ENCODE results near the gene HMMR. TPM values are rescaled to one million over a fixed set of nuclear protein-coding genes. Genes with fewer than 3 reads are reported as not detected.
"Not testable (repeated sequence)": the region's sequence is repeated elsewhere in the genome, so short reads cannot be mapped to it uniquely, and the experiment has no call there.

The HMMR gene
- total RNA-seq, 2 donors from 2014 or later: 0.14 to 0.32 TPM

GRCh38 chr5:163455406-163455805 lies 5.0 kb upstream of the HMMR start:
- intact Hi-C loops (cut with DNase I); DNase-seq (ENCODE audit: low spot score): not testable (repeated sequence)

GRCh38 chr5:163456029-163456589 lies 4.3 kb upstream of the HMMR start:
- intact Hi-C loops (cut with DNase I): no loop called here

GRCh38 chr5:163456840-163457239 lies 3.6 kb upstream of the HMMR start:
- intact Hi-C loops (cut with DNase I): no loop called here
- DNase-seq (ENCODE audit: low spot score): no peak

More at GRCh38 chr5:163456029-163456589, 4.3 kb upstream of the HMMR start:
- DNase-seq (ENCODE audit: low spot score): no peak

GRCh38 chr5:163458778-163459385 lies 1.6 kb upstream of the HMMR start:
- DNase-seq (ENCODE audit: low spot score): no peak
- intact Hi-C loops (cut with DNase I): no loop called here

GRCh38 chr5:163459462-163459818 lies 992 bp upstream of the HMMR start:
- DNase-seq (ENCODE audit: low spot score): no peak
- intact Hi-C loops (cut with DNase I): no loop called here

GRCh38 chr5:163459819-163460561 lies 442 bp upstream of the HMMR start, which contains the start of gene NUDCD2:
NUDCD2 (minus strand) TSS chr5:163460102; CDS start chr5:163460050, 52 bp downstream.
- intact Hi-C loops (cut with DNase I): no loop called here
- peak; percentile 99 for DNase-seq (ENCODE audit: low spot score)

- no peak for DNase-seq (ENCODE audit: low spot score)
- intact Hi-C loops (cut with DNase I): no loop called here
Observed at GRCh38 chr5:163463063-163463435, 2.6 kb downstream of the HMMR start.

GRCh38 chr5:163467682-163468081 lies 7.2 kb downstream of the HMMR start:
- no peak for DNase-seq (ENCODE audit: low spot score)
- intact Hi-C loops (cut with DNase I): no loop called here

- intact Hi-C loops (cut with DNase I): no loop called here
- no peak for DNase-seq (ENCODE audit: low spot score)
Observed at GRCh38 chr5:163473635-163474243, 13.3 kb downstream of the HMMR start.

GRCh38 chr5:163475411-163475810 lies 15.0 kb downstream of the HMMR start:
- intact Hi-C loops (cut with DNase I): no loop called here
- no peak for DNase-seq (ENCODE audit: low spot score)

GRCh38 chr5:163478126-163478981 lies 17.9 kb downstream of the HMMR start:
- intact Hi-C loops (cut with DNase I): no loop called here
- no peak for DNase-seq (ENCODE audit: low spot score)

GRCh38 chr5:163478982-163479271 lies 18.5 kb downstream of the HMMR start:
- DNase-seq (ENCODE audit: low spot score): no peak
- intact Hi-C loops (cut with DNase I): no loop called here

- no peak for DNase-seq (ENCODE audit: low spot score)
- intact Hi-C loops (cut with DNase I): no loop called here
Observed at GRCh38 chr5:163489055-163489744, 28.8 kb downstream of the HMMR start.

- intact Hi-C loops (cut with DNase I): no loop called here
- DNase-seq (ENCODE audit: low spot score): no peak
Observed at GRCh38 chr5:163489745-163490075, 29.3 kb downstream of the HMMR start.

GRCh38 chr5:163496286-163496685 lies 35.9 kb downstream of the HMMR start:
- DNase-seq (ENCODE audit: low spot score): no peak
- intact Hi-C loops (cut with DNase I): no loop called here

- intact Hi-C loops (cut with DNase I): no loop called here
- DNase-seq (ENCODE audit: low spot score): no peak
Observed at GRCh38 chr5:163497315-163497714, 36.9 kb downstream of the HMMR start.

GRCh38 chr5:163498886-163499285 lies 38.5 kb downstream of the HMMR start:
- DNase-seq (ENCODE audit: low spot score): no peak
- intact Hi-C loops (cut with DNase I): no loop called here

- intact Hi-C loops (cut with DNase I): no loop called here
- no peak for DNase-seq (ENCODE audit: low spot score)
Observed at GRCh38 chr5:163502521-163502920, 42.1 kb downstream of the HMMR start.
